Kidney (tissue), 14 donors: ENCODE data around the gene PRELID3B. TPM values are rescaled to one million over a fixed set of nuclear protein-coding genes. Genes with fewer than 3 reads are reported as not detected.
A peak's percentile ranks its signal among the peaks of the same experiment; 100 is the strongest.

Source experiments
- DNase-seq, 5 donors: peaks; one replicate each; pipeline ENCODE4 v3.0.0-alpha.2; 2013 to 2020
- FAIRE-seq: peaks from 2 replicates; lab custom pipeline; 2012; peaks lifted over from hg19 to GRCh38; lab: Jason Lieb, UNC
- H3K27ac ChIP-seq, 2 donors: one replicate each; pipeline ENCODE4 v1.7.0; 2013; ENCODE audit warnings: low read depth in 2 of 2, low read length in 2 of 2, inconsistent platforms in 1 of 2
- H3K27me3 ChIP-seq: one replicate; pipeline ENCODE4 v1.7.1; 2013; ENCODE audit warnings: low read length, inconsistent platforms; ENCODE audit not compliant: control insufficient read depth, insufficient read depth
- H3K36me3 ChIP-seq, 3 donors: one replicate each; pipeline versions ENCODE4 v1.7.0 to v1.7.1; 2013; ENCODE audit warnings: low read length in 3 of 3, control low read depth in 1 of 3, inconsistent platforms in 1 of 3; ENCODE audit not compliant: insufficient read depth in 3 of 3, control insufficient read depth in 2 of 3
- H3K4me1 ChIP-seq, 3 donors: one replicate each; pipeline versions ENCODE4 v1.7.0 to v1.7.1; 2013; ENCODE audit warnings: low read length in 3 of 3, inconsistent platforms in 1 of 3, low read depth in 1 of 3; ENCODE audit not compliant: control insufficient read depth in 2 of 3, insufficient read depth in 2 of 3
- H3K4me3 ChIP-seq, 3 donors: one replicate each; pipeline versions ENCODE4 v1.7.0 to v1.8.1; 2013; ENCODE audit warnings: low read length in 3 of 3, control low read depth in 1 of 3, inconsistent platforms in 1 of 3
- H3K9ac ChIP-seq, 3 donors: one replicate each; pipeline versions ENCODE4 v1.7.0 to v1.7.1; 2013; ENCODE audit warnings: low read length in 3 of 3, control low read depth in 1 of 3, inconsistent platforms in 1 of 3
- H3K9me3 ChIP-seq, 3 donors: one replicate each; pipeline versions ENCODE4 v1.7.0 to v1.7.1; 2013; ENCODE audit warnings: low read length in 3 of 3, control low read depth in 1 of 3, inconsistent platforms in 1 of 3; ENCODE audit not compliant: control insufficient read depth in 2 of 3, insufficient read depth in 1 of 3
- CTCF ChIP-seq: IDR thresholded peaks from 3 replicates; pipeline ENCODE4 v1.5.1; 2012; ENCODE audit warnings: mild to moderate bottlenecking, moderate library complexity, borderline replicate concordance; ENCODE audit not compliant: insufficient read depth; ENCODE audit errors: extremely low read depth
- intact Hi-C: fragments of 100-400 bp; cut with DNase I; formaldehyde crosslinking; loops from one replicate; pipeline ENCODE4 v1.11.1; 2022
- polyA plus RNA-seq: library from polyadenylated mRNA; stranded (reverse); fragments of 350-450 nt; fragmentation: Illumina TruSeq; extraction: RNeasy Lipid Tissue Mini Kit (QIAGEN cat#74804); gene quantifications from one replicate; pipeline ENCODE4 v1.2.3, GENCODE V29; 2014; ENCODE audit warnings: low read depth, low replicate concordance; ENCODE audit not compliant: insufficient read depth
- total RNA-seq: library from RNA; stranded (reverse); fragmentation: NEBNext Ultra II Directional; extraction: Animal tissue kit (Norgen Biotek cat#: 25700); gene quantifications from one replicate; pipeline ENCODE4 v1.2.1, GENCODE V29; 2021
- donor health status: control.
- donor health status: control.
- donor health status: control.
- donor health status: control.
- donor health status: control.
- donor health status: DM: yes; HTN: yes; CAD: no.
- donor health status: Normal renal cell carcinoma (clear cell type).

Gene PRELID3B
- total and polyA plus RNA-seq, 2 donors from 2014 or later = 26.4 to 38.5 TPM

DNA sequence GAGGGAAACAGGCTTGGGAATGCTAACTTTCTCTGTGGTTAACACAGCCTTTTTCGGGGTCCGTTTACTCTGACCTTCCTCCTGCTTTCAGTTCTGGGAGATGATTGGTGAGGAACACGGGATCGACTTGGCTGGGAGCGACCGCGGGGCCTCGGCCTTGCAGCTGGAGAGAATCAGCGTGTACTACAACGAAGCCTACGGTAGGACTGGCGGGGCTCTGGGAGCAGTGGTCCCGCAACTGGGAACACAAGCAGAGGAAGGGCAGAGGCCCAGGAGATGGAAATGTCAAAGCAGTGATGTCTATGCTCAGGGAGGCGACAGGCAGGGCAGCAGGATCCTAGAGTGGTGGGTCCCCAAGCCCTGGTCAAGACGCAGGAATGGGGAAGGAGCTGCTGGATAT, 19.8 kb downstream of the PRELID3B start:
- no peak overlapping the region for H3K4me3 ChIP-seq
- TF ChIP-seq CTCF = no peak
- DNase-seq = peak in 1 of 5 donors; percentile 66
- no peak for FAIRE-seq
- H3K4me1 ChIP-seq = no peaks in the 10 kb centered on the region
- H3K27me3 ChIP-seq = no peaks in the 10 kb centered on the region
- no peaks in the 10 kb centered on the region for H3K9me3 ChIP-seq
- H3K36me3 ChIP-seq = peaks cover 2 to 29% (median 17%) of the 10 kb centered on the region in 3 donors
- H3K27ac ChIP-seq = no peak overlapping the region
- intact Hi-C loops = loop anchor here (10.0 kb wide), 1 partner anchor 118 kb away; no protein-coding TSS in a partner anchor
- no peak overlapping the region for H3K9ac ChIP-seq

DNA sequence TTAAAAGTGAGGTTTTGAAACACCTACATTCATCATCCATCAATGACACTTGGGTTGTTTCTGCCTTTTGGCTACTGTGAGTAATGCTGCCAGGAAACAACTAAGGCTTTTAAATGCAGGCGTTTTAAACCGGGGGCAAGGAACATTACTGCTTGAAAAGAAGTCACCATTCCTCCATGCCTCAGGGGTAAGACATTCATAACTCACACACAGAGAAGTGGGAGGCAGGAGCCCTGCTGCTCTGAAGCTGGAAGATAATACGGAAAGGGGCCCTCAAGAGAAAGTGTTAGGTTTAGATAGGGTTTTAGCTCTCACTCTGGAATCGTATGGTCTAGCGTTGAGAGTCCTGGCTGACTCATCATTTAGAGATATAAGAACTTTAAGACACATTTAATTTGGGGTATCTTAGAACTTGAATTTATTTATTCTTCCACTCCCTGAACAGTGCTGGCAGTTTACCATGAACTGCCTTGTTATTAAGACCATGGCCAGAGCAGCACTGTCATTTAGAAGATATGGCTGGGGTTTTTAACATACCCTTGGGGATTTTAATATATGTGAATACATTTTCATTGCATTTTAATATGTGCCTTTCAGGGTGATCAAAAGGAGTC, 21.5 kb downstream of the PRELID3B start:
- H3K27ac ChIP-seq = no peak overlapping the region
- FAIRE-seq = no peak
- intact Hi-C loops = loop anchor here (10.0 kb wide), 1 partner anchor 116 kb away; no protein-coding TSS in a partner anchor

GRCh38 chr20:59019217-59019616, 23.4 kb downstream of the PRELID3B start, which contains the start of gene TUBB1:
Gene TUBB1, plus strand, starts transcription at chr20:59019429. Its CDS starts 94 bp downstream, at chr20:59019523.
- no peaks in the 10 kb centered on the region for H3K4me1 ChIP-seq
- H3K36me3 ChIP-seq = peaks cover 0 to 7% (median 1%) of the 10 kb centered on the region in 3 donors
- no peaks in the 10 kb centered on the region for H3K9me3 ChIP-seq
- TF ChIP-seq CTCF = no peak
- no peak within 1 kb of the TSS for H3K9ac ChIP-seq
- no peak within 1 kb of the TSS for H3K27ac ChIP-seq
- no peak for DNase-seq
- H3K27me3 ChIP-seq = no peaks in the 10 kb centered on the region
- intact Hi-C loops = no loop called here
- H3K4me3 ChIP-seq = no peak within 1 kb of the TSS
- no peak for FAIRE-seq

More for the DNA sequence above, 21.5 kb downstream of the PRELID3B start:
- Histone ChIP-seq H3K4me3 (no peak overlapping the region), H3K9ac (no peak overlapping the region), H3K36me3 (peaks cover 0 to 18% (median 14%) of the 10 kb centered on the region in 3 donors), H3K27me3 (no peaks in the 10 kb centered on the region), H3K9me3 (no peaks in the 10 kb centered on the region), H3K4me1 (no peaks in the 10 kb centered on the region)
- DNase-seq = no peak
- no peak for TF ChIP-seq CTCF

GRCh38 chr20:59018817-59019216, 23.8 kb downstream of the PRELID3B start:
- Histone ChIP-seq H3K4me1 (no peaks in the 10 kb centered on the region), H3K9ac (no peak overlapping the region), H3K27ac (no peak overlapping the region), H3K27me3 (no peaks in the 10 kb centered on the region), H3K36me3 (peaks cover 0 to 4% (median 0%) of the 10 kb centered on the region in 3 donors), H3K4me3 (no peak overlapping the region), H3K9me3 (no peaks in the 10 kb centered on the region)
- intact Hi-C loops = no loop called here
- peak in 1 of 5 donors; percentile 66 for DNase-seq
- no peak for FAIRE-seq
- no peak for TF ChIP-seq CTCF
